ENCODE results near the gene CFHR1.
"Not testable (repeated sequence)": the region's sequence is repeated elsewhere in the genome, so short reads cannot be mapped to it uniquely, and the experiment has no call there.

The CFHR1 gene

GRCh38 chr1:196819531-196819930 is at the start of gene CFHR1:
CFHR1 (plus strand) TSS chr1:196819731; CDS start chr1:196819845, 114 bp downstream.
- not testable (repeated sequence) for TF ChIP-seq YY1 (IDR thresholded peaks at IDR 0.05; ENCODE audit: low read depth); NFIC (IDR thresholded peaks at IDR 0.05); EP300 (IDR thresholded peaks at IDR 0.05; ENCODE audit: borderline replicate concordance)

DNA sequence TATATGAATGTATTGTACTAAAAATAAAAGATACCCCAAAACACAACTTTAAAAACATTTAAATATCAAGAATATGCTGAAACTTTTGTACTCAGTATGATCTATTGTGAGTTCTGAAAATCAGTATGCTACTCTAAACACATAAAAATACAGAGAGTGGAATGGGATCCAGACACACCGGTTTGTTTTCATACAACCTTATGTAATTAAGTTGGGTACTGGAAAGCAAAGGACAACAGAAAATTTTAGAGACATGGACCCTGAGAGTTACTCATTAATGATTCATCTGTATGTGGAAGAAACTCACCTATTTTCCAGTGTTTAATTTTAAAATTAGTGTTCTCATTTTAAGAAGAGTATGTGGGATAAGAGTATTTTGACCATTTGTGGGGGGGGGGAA is 45.8 kb upstream of the CFHR1 start:
- TF ChIP-seq EP300 (IDR thresholded peaks at IDR 0.05; ENCODE audit: borderline replicate concordance) = no peak
- no peak for TF ChIP-seq REST (IDR thresholded peaks at IDR 0.05; ENCODE audit: low read depth)
- no peak for TF ChIP-seq CEBPB (IDR thresholded peaks at IDR 0.05)
- no peak for TF ChIP-seq FOXM1 (IDR thresholded peaks at IDR 0.05; ENCODE audit: borderline replicate concordance, low read depth)
- TF ChIP-seq NFIC (IDR thresholded peaks at IDR 0.05) = no peak
- TF ChIP-seq TCF12 (IDR thresholded peaks at IDR 0.05; ENCODE audit: low read depth) = no peak
- no peak for TF ChIP-seq TEAD4 (IDR thresholded peaks at IDR 0.05)
- no peak for TF ChIP-seq YY1 (IDR thresholded peaks at IDR 0.05; ENCODE audit: low read depth)
- TF ChIP-seq MAX (IDR thresholded peaks at IDR 0.05) = no peak
- TF ChIP-seq, protein P1, sequence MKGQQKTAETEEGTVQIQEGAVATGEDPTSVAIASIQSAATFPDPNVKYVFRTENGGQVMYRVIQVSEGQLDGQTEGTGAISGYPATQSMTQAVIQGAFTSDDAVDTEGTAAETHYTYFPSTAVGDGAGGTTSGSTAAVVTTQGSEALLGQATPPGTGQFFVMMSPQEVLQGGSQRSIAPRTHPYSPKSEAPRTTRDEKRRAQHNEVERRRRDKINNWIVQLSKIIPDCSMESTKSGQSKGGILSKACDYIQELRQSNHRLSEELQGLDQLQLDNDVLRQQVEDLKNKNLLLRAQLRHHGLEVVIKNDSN (IDR thresholded peaks at IDR 0.05) = no peak
- no peak for TF ChIP-seq TAF1 (IDR thresholded peaks at IDR 0.05; ENCODE audit: low read depth)
- TF ChIP-seq EGR1 (IDR thresholded peaks at IDR 0.05) = no peak
- no peak for TF ChIP-seq RAD21 (IDR thresholded peaks at IDR 0.05; ENCODE audit: low read depth)
- no peak for TF ChIP-seq CREB1 (IDR thresholded peaks at IDR 0.05; ENCODE audit: low read depth)

DNA sequence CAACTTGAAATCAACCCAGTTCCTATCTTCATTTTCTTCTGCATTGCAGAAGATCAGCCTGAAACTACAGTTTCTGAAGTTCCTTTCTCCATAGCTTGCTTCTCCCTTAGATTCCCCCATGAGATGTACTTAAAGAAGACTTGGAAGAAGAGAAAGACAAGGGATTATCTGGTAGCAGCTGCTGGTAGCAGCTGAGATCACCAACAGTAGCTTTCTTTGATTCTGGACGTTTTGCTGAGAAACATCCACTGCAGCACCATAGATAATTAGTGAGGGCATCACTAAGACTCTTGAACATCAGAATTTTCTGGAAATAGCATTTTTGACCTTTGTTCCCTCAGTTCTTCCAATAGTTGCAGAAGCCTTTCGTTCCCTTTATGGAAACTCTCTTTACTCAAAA is 45.4 kb upstream of the CFHR1 start:
- no peak for TF ChIP-seq EP300 (IDR thresholded peaks at IDR 0.05; ENCODE audit: borderline replicate concordance)
- TF ChIP-seq RAD21 (IDR thresholded peaks at IDR 0.05; ENCODE audit: low read depth) = no peak
- no peak for TF ChIP-seq NFIC (IDR thresholded peaks at IDR 0.05)
- TF ChIP-seq YY1 (IDR thresholded peaks at IDR 0.05; ENCODE audit: low read depth) = no peak
- no peak for TF ChIP-seq FOXM1 (IDR thresholded peaks at IDR 0.05; ENCODE audit: borderline replicate concordance, low read depth)
- TF ChIP-seq, protein P1 (IDR thresholded peaks at IDR 0.05) = no peak
- no peak for TF ChIP-seq TAF1 (IDR thresholded peaks at IDR 0.05; ENCODE audit: low read depth)

DNA sequence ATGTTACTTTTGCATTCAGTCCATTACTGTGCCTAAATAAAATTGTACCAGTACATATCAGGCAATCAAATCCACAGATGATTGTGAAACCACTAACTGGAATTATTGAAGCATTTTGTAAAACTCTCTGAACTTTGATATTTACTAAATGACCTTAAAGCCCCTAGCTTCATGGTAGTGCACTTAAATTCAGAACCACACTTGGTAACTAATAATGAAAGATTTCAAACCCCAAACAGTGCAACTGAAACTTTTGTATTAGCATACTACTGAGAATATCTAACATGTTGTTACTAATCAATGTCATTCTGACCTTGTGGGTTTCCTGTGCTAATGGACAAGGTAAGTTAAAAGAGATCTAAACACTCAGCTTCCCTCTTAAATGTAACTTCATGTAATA is 44.9 kb upstream of the CFHR1 start, which contains the start of gene CFHR3:
TSS of gene CFHR3 (plus strand) at position 238 of the 400 bp plus-strand sequence. CDS start at position 285, 47 bp downstream.
- TF ChIP-seq, protein P1 (IDR thresholded peaks at IDR 0.05) = no peak
- TF ChIP-seq TCF12 (IDR thresholded peaks at IDR 0.05; ENCODE audit: low read depth) (no peak), CREB1 (IDR thresholded peaks at IDR 0.05; ENCODE audit: low read depth) (no peak), ZBTB7A (IDR thresholded peaks at IDR 0.05; ENCODE audit: low read depth) (no peak), EP300 (IDR thresholded peaks at IDR 0.05; ENCODE audit: borderline replicate concordance) (no peak), NFIC (IDR thresholded peaks at IDR 0.05) (no peak), EGR1 (IDR thresholded peaks at IDR 0.05) (no peak), MAX (IDR thresholded peaks at IDR 0.05) (no peak), REST (IDR thresholded peaks at IDR 0.05; ENCODE audit: low read depth) (no peak), RAD21 (IDR thresholded peaks at IDR 0.05; ENCODE audit: low read depth) (no peak), TEAD4 (IDR thresholded peaks at IDR 0.05) (no peak), YY1 (IDR thresholded peaks at IDR 0.05; ENCODE audit: low read depth) (no peak), FOXM1 (IDR thresholded peaks at IDR 0.05; ENCODE audit: borderline replicate concordance, low read depth) (no peak), CEBPB (IDR thresholded peaks at IDR 0.05) (no peak), TAF1 (IDR thresholded peaks at IDR 0.05; ENCODE audit: low read depth) (no peak)

DNA sequence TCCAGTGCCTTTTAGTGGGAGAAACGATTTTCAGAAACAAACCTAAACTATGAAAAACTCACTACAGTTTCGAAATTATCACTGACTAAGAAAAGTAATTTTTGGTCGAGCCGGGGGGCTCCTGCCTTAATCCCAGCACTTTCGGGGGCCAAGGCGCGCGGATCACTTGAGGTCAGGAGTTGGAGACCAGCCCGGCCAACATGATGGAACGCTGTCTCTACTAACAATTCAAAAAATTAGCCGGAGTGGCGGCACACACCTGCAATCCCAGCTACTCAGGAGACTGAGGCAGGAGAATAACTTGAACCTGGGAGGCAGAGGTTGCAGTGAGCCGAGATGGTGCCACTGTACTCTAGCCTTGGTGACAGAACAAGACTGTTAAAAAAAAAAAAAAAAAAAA is 41.9 kb upstream of the CFHR1 start:
- no peak for TF ChIP-seq CREB1 (IDR thresholded peaks at IDR 0.05; ENCODE audit: low read depth)

- TF ChIP-seq YY1 (IDR thresholded peaks at IDR 0.05; ENCODE audit: low read depth) = no peak
- TF ChIP-seq ZBTB7A (IDR thresholded peaks at IDR 0.05; ENCODE audit: low read depth) = no peak
Observed at GRCh38 chr1:196779093-196779492, 40.4 kb upstream of the CFHR1 start.

All from Ishikawa (cell line).